K562 (cell line): Measurements from ENCODE around the gene TAS2R40. TPM values are rescaled to one million over a fixed set of nuclear protein-coding genes. Genes with fewer than 3 reads are reported as not detected.

Experiments
- BRD4 ChIP-seq: fragments of 200-600 bp; sonication (generic); IDR thresholded peaks from 2 replicates; pipeline ENCODE4 v1.6.1; 2017; ENCODE audit warnings: inconsistent platforms
- CEBPZ ChIP-seq: fragments of 150-350 bp; IDR thresholded peaks from 2 replicates; pipeline ENCODE4 v1.6.1; 2014; ENCODE audit warnings: low read depth, mild to moderate bottlenecking, low read length, borderline replicate concordance
- CSDE1 ChIP-seq, 2 experiments: fragments of 450-650 bp; IDR thresholded peaks; 2 replicates each; pipeline ENCODE4 v1.6.1; 2016; ENCODE audit warnings: mild to moderate bottlenecking in 1 of 2
- CTCF ChIP-seq, 3 experiments: IDR thresholded peaks in 2 of 3; conservative IDR thresholded peaks in 1 of 3; 2 replicates each; pipeline ENCODE4 v1.5.1; 2011 to 2012; ENCODE audit warnings: low read length in 3 of 3, mild to moderate bottlenecking in 3 of 3, control low read depth in 2 of 3, improper control_type of control experiment in 1 of 3, inconsistent platforms in 1 of 3, low read depth in 1 of 3, mixed read lengths in 1 of 3, moderate library complexity in 1 of 3; ENCODE audit not compliant: insufficient read depth in 2 of 3
- EZH2 ChIP-seq: IDR thresholded peaks from 2 replicates; pipeline ENCODE4 v1.6.1; 2012; ENCODE audit warnings: low read depth, mild to moderate bottlenecking, inconsistent platforms, low read length, borderline replicate concordance
- KAT2B ChIP-seq: IDR thresholded peaks from one replicate; pipeline ENCODE4 v1.6.1; 2012; ENCODE audit warnings: low read depth, mild to moderate bottlenecking, control low read depth, inconsistent platforms, low read length, moderate library complexity
- KLF10 ChIP-seq: fragments of 250-450 bp; sonication (Bioruptor Pico); IDR thresholded peaks from 2 replicates; pipeline ENCODE4 v1.6.1; 2021; ENCODE audit warnings: matching md5 sums
- NCOA1 ChIP-seq: fragments of 450-650 bp; IDR thresholded peaks from 2 replicates; pipeline ENCODE4 v1.6.1; 2016; ENCODE audit warnings: low read depth
- NCOA4 ChIP-seq: fragments of 450-650 bp; IDR thresholded peaks from 2 replicates; pipeline ENCODE4 v1.6.1; 2018; ENCODE audit warnings: mild to moderate bottlenecking; ENCODE audit not compliant: partially characterized antibody
- NFE2 ChIP-seq: IDR thresholded peaks from 2 replicates; pipeline ENCODE4 v1.6.1; 2014; ENCODE audit warnings: antibody characterized with exemption, low read depth
- NFIX ChIP-seq: fragments of 250-450 bp; sonication (Bioruptor Pico); IDR thresholded peaks from 2 replicates; pipeline ENCODE4 v1.4.0; 2020; ENCODE audit warnings: low read depth, mild to moderate bottlenecking, moderate library complexity
- PRPF4 ChIP-seq: fragments of 200-400 bp; formaldehyde crosslinking; IDR thresholded peaks from one replicate; pipeline ENCODE4 v1.6.1; 2017; ENCODE audit warnings: low read length, low read depth, mild to moderate bottlenecking; ENCODE audit not compliant: insufficient read depth, poor library complexity, severe bottlenecking
- PURB ChIP-seq: sonication (generic); formaldehyde crosslinking; IDR thresholded peaks from 2 replicates; pipeline ENCODE4 v1.9.0; 2021; ENCODE audit warnings: low read depth, mild to moderate bottlenecking, missing genetic modification reagents
- SMAD1 ChIP-seq: fragments of 150-350 bp; IDR thresholded peaks from 2 replicates; pipeline ENCODE4 v1.6.1; 2014; ENCODE audit warnings: low read length, low read depth; ENCODE audit not compliant: partially characterized antibody
- SMARCB1 ChIP-seq: IDR thresholded peaks from 2 replicates; pipeline ENCODE4 v1.6.1; 2011; ENCODE audit warnings: improper control_type of control experiment, low read depth; ENCODE audit not compliant: insufficient read length
- ZBTB33 ChIP-seq: sonication (generic); formaldehyde crosslinking; IDR thresholded peaks from 2 replicates; pipeline ENCODE4 v1.8.1; 2023; ENCODE audit warnings: mild to moderate bottlenecking, missing genetic modification reagents
- ZNF184 ChIP-seq: sonication (generic); formaldehyde crosslinking; IDR thresholded peaks from 2 replicates; pipeline ENCODE4 v1.5.0; 2020; ENCODE audit warnings: missing genetic modification reagents
- ZNF253 ChIP-seq: fragments of 250-450 bp; sonication (Bioruptor Pico); conservative IDR thresholded peaks from 2 replicates; pipeline ENCODE4 v1.6.1; 2021; ENCODE audit warnings: mild to moderate bottlenecking
- ZNF384 ChIP-seq: IDR thresholded peaks from 2 replicates; pipeline ENCODE4 v1.6.1; 2012; ENCODE audit warnings: low read depth, low read length, improper control_type of control experiment
- ZNF395 ChIP-seq: fragments of 200-800 bp; sonication (Bioruptor generic); IDR thresholded peaks from 2 replicates; pipeline ENCODE4 v1.6.1; 2017; ENCODE audit warnings: missing genetic modification characterization, missing compliant biosample characterization
- ZNF507 ChIP-seq: conservative IDR thresholded peaks from 2 replicates; pipeline ENCODE4 v1.6.1; 2017; ENCODE audit warnings: missing genetic modification characterization, missing compliant biosample characterization
- ZNF696 ChIP-seq: fragments of 250-450 bp; sonication (Bioruptor Pico); conservative IDR thresholded peaks from 2 replicates; pipeline ENCODE4 v1.4.0; 2020; ENCODE audit warnings: mild to moderate bottlenecking, moderate library complexity
- polyA plus RNA-seq, 8 experiments: library from polyadenylated mRNA; depleted of rRNA in 4 of 8; stranded (reverse) in 5 of 8; unstranded in 3 of 8; fragments of >200 nt; fragmentation: Nextera tagmentation in 2 of 8; fragmentation: Illumina TruSeq in 1 of 8; extraction: Ambion mirVana in 2 of 8; extraction: Trizol in 1 of 8; gene quantifications; 2 replicates each; pipeline versions ENCODE4 v1.2.1 to v1.2.3, GENCODE V29; 2011 to 2014; ENCODE audit warnings: inconsistent platforms in 1 of 8, missing spikeins in 1 of 8
- total RNA-seq, 7 experiments: library from RNA; depleted of rRNA in 6 of 7; stranded (reverse); fragments of >200 nt in 6 of 7; fragmentation: Illumina TruSeq in 2 of 7; extraction: Trizol in 2 of 7; gene quantifications; 2 replicates each; pipeline versions ENCODE4 v1.2.1 to v1.2.3, GENCODE V29; 2011 to 2021; ENCODE audit warnings: low replicate concordance in 1 of 7

Gene TAS2R40
- total and polyA plus RNA-seq, 9 of the 15 experiments (the other 6 are each of a cell fraction or from before 2014, with no cell fraction given) = not detected

GRCh38 chr7:143257501-143257900 is 35.7 kb downstream of the TAS2R40 start (continued):
- no peak for TF ChIP-seq BRD4
- no peak for TF ChIP-seq ZNF507 (tag)
- TF ChIP-seq PURB (CRISPR knock-in tag) = no peak
- no peak for TF ChIP-seq CEBPZ
- 0 out of 2 replicates have a peak, but pooled peaks have one; percentile 26 for TF ChIP-seq NFE2
- TF ChIP-seq KAT2B = no peak
- no peak for TF ChIP-seq EZH2
- TF ChIP-seq CSDE1 (IDR thresholded peaks at IDR 0.05) = no peak
- no peak for TF ChIP-seq NCOA4
- TF ChIP-seq PRPF4 = no peak
- no peak for TF ChIP-seq SMAD1
- no peak for TF ChIP-seq ZBTB33 (CRISPR knock-in tag)
- no peak for TF ChIP-seq ZNF253 (CRISPR knock-in tag)
- TF ChIP-seq CTCF (IDR thresholded peaks at IDR 0.05 in 2 of 3, conservative IDR thresholded peaks at IDR 0.05 in 1 of 3; ENCODE audit: insufficient read depth in 2 of 3, low read depth in 1 of 3, low read length in 3 of 3) = peak in 1 of 3 experiments; percentile 10; a peak in 1 of 6 replicates
- no peak for TF ChIP-seq ZNF384
- no peak for TF ChIP-seq ZNF696 (CRISPR knock-in tag)
- no peak for TF ChIP-seq NFIX (CRISPR knock-in tag)
- no peak for TF ChIP-seq NCOA1
- no peak for TF ChIP-seq SMARCB1
- TF ChIP-seq ZNF395 (CRISPR knock-in tag) = 0 out of 2 replicates have a peak, but pooled peaks have one; percentile 29
- TF ChIP-seq ZNF184 (CRISPR knock-in tag) = no peak
- no peak for TF ChIP-seq KLF10 (CRISPR knock-in tag)
